ENCODE results near the gene MYL4.

GRCh38 chr17:47231866-47232265 lies 22.7 kb downstream of the MYL4 start:
- TF ChIP-seq CTCF (IDR thresholded peaks at IDR 0.05) (no peak), POLR2A (IDR thresholded peaks at IDR 0.05) (no peak)

All from uterus (tissue), 2 donors.